Effector CD4-positive, alpha-beta T cell (primary cell): ENCODE results near the gene IREB2.
A peak's percentile ranks its signal among the peaks of the same experiment; 100 is the strongest.
"Not testable (repeated sequence)": the region's sequence is repeated elsewhere in the genome, so short reads cannot be mapped to it uniquely, and the experiment has no call there.

Experiments
- DNase-seq: peaks from one replicate; pipeline ENCODE4 v3.0.0-alpha.2; 2020
- total RNA-seq: gene quantifications from one replicate; lab custom pipeline; 2026; lab: John Stamatoyannopoulos, UW

Gene IREB2
- 65.7 reads per million, percentile 74 among the genes with 10 or more reads in this experiment for total RNA-seq

- peak; percentile 98 for DNase-seq
Observed at GRCh38 chr15:78437762-78438618, at the start of gene IREB2. TSS of gene IREB2 (plus strand) at chr15:78438216. CDS start at chr15:78438338, 122 bp downstream.

GRCh38 chr15:78388865-78389264 is 49.2 kb upstream of the IREB2 start:
- DNase-seq: no peak

GRCh38 chr15:78389322-78389721 is 48.7 kb upstream of the IREB2 start:
- DNase-seq: no peak

- no peak for DNase-seq
Observed at GRCh38 chr15:78389738-78390137, 48.3 kb upstream of the IREB2 start.

GRCh38 chr15:78390242-78390641 is 47.8 kb upstream of the IREB2 start:
- DNase-seq: no peak

- DNase-seq: no peak
Observed at GRCh38 chr15:78390826-78391225, 47.2 kb upstream of the IREB2 start.

- no peak for DNase-seq
Observed at GRCh38 chr15:78391781-78392180, 46.2 kb upstream of the IREB2 start.

- DNase-seq: no peak
Observed at GRCh38 chr15:78392430-78392829, 45.6 kb upstream of the IREB2 start.

GRCh38 chr15:78393137-78393536 is 44.9 kb upstream of the IREB2 start:
- no peak for DNase-seq

- DNase-seq: no peak
Observed at GRCh38 chr15:78394026-78394425, 44.0 kb upstream of the IREB2 start.

- no peak for DNase-seq
Observed at GRCh38 chr15:78394981-78395616, 42.9 kb upstream of the IREB2 start.

- DNase-seq: no peak
Observed at GRCh38 chr15:78396186-78396814, 41.7 kb upstream of the IREB2 start.

GRCh38 chr15:78396976-78397375 is 41.0 kb upstream of the IREB2 start:
- DNase-seq: no peak

GRCh38 chr15:78397382-78397781 is 40.6 kb upstream of the IREB2 start:
- DNase-seq: no peak

GRCh38 chr15:78398076-78398825 is 39.8 kb upstream of the IREB2 start:
- no peak for DNase-seq

- DNase-seq: no peak
Observed at GRCh38 chr15:78399091-78399490, 38.9 kb upstream of the IREB2 start.

- no peak for DNase-seq
Observed at GRCh38 chr15:78402061-78402610, 35.9 kb upstream of the IREB2 start.

GRCh38 chr15:78404125-78404524 is 33.9 kb upstream of the IREB2 start:
- DNase-seq: no peak

GRCh38 chr15:78404796-78405195 is 33.2 kb upstream of the IREB2 start:
- not testable (repeated sequence) for DNase-seq

- DNase-seq: no peak
Observed at GRCh38 chr15:78405336-78405924, 32.6 kb upstream of the IREB2 start.

- DNase-seq: no peak
Observed at GRCh38 chr15:78406016-78406585, 31.9 kb upstream of the IREB2 start.
